KMS-11 (cell line): ENCODE results near the gene TAS1R3.

Experiments
- H2AFZ ChIP-seq: fragments of 200-600 bp; sonication (generic); 2 replicates; pipeline ENCODE4 v1.6.1; 2016; ENCODE audit warnings: antibody characterized with exemption, mixed run types, low read depth
- H3K27ac ChIP-seq: fragments of 200-600 bp; sonication (generic); 2 replicates; pipeline ENCODE4 v1.6.1; 2016; ENCODE audit warnings: mild to moderate bottlenecking, mixed run types
- H3K27me3 ChIP-seq: fragments of 200-600 bp; sonication (generic); 2 replicates; pipeline ENCODE4 v1.6.1; 2017; ENCODE audit warnings: mild to moderate bottlenecking, low read depth, mixed run types, moderate library complexity; ENCODE audit not compliant: insufficient read depth
- H3K36me3 ChIP-seq: fragments of 200-600 bp; sonication (generic); 2 replicates; pipeline ENCODE4 v1.6.1; 2017; ENCODE audit warnings: mild to moderate bottlenecking, mixed run types; ENCODE audit not compliant: insufficient read depth
- H3K4me1 ChIP-seq: fragments of 200-600 bp; sonication (generic); 2 replicates; pipeline ENCODE4 v1.6.1; 2016; ENCODE audit warnings: mild to moderate bottlenecking, low read depth, mixed run types; ENCODE audit not compliant: poor library complexity, severe bottlenecking
- H3K4me2 ChIP-seq: fragments of 200-600 bp; sonication (generic); 2 replicates; pipeline ENCODE4 v1.7.0; 2016; ENCODE audit warnings: mild to moderate bottlenecking, mixed run types
- H3K4me3 ChIP-seq: fragments of 200-600 bp; sonication (generic); IDR thresholded peaks from 2 replicates; pipeline ENCODE4 v1.6.1; 2017; ENCODE audit warnings: low read depth, low read length, mixed read lengths; ENCODE audit not compliant: insufficient read depth
- H3K79me2 ChIP-seq: fragments of 200-600 bp; sonication (generic); 2 replicates; pipeline ENCODE4 v1.6.1; 2016; ENCODE audit warnings: low read depth, mixed run types; ENCODE audit not compliant: insufficient read depth
- H3K9ac ChIP-seq: fragments of 200-600 bp; sonication (generic); 2 replicates; pipeline ENCODE4 v1.6.1; 2016; ENCODE audit warnings: mild to moderate bottlenecking, mixed run types
- H4K20me1 ChIP-seq: fragments of 200-600 bp; sonication (generic); 2 replicates; pipeline ENCODE4 v1.6.1; 2016; ENCODE audit warnings: mild to moderate bottlenecking, mixed run types; ENCODE audit not compliant: insufficient read depth
- CTCF ChIP-seq: fragments of 200-600 bp; sonication (generic); conservative IDR thresholded peaks from 2 replicates; pipeline ENCODE4 v1.6.1; 2017; ENCODE audit warnings: low read depth, mild to moderate bottlenecking, antibody characterized with exemption, low read length, moderate library complexity, mixed read lengths

The TAS1R3 gene

GRCh38 chr1:1342584-1343115, 11.6 kb downstream of the TAS1R3 start:
- H3K27ac ChIP-seq: no peak overlapping the region
- no peak for TF ChIP-seq CTCF
- peaks cover 4% of the 10 kb centered on the region for H3K4me1 ChIP-seq
- no peaks in the 10 kb centered on the region for H3K36me3 ChIP-seq
- H3K27me3 ChIP-seq: no peaks in the 10 kb centered on the region
- no peaks in the 10 kb centered on the region; the same call in 1 of the 2 replicates for H3K79me2 ChIP-seq
- no peaks in the 10 kb centered on the region for H4K20me1 ChIP-seq
- H3K4me3 ChIP-seq: no peak overlapping the region
- no peak overlapping the region for H3K4me2 ChIP-seq
- H2AFZ ChIP-seq: no peak overlapping the region
- no peak overlapping the region for H3K9ac ChIP-seq

GRCh38 chr1:1343811-1344421, 12.8 kb downstream of the TAS1R3 start:
- Histone ChIP-seq H3K4me2 (no peak overlapping the region), H2AFZ (no peak overlapping the region), H3K9ac (no peak overlapping the region), H3K27me3 (no peaks in the 10 kb centered on the region), H4K20me1 (no peaks in the 10 kb centered on the region), H3K79me2 (no peaks in the 10 kb centered on the region; the same call in 1 of the 2 replicates), H3K4me3 (no peak overlapping the region), H3K27ac (no peak overlapping the region), H3K4me1 (peaks cover 12% of the 10 kb centered on the region), H3K36me3 (no peaks in the 10 kb centered on the region)
- no peak for TF ChIP-seq CTCF

- no peak overlapping the region for H3K4me3 ChIP-seq
- H3K4me1 ChIP-seq: peaks cover 12% of the 10 kb centered on the region
- H3K36me3 ChIP-seq: no peaks in the 10 kb centered on the region
- peak; percentile 63 for TF ChIP-seq CTCF
- no peaks in the 10 kb centered on the region for H3K27me3 ChIP-seq
- no peak overlapping the region for H3K27ac ChIP-seq
- H3K9ac ChIP-seq: no peak overlapping the region
- no peak overlapping the region for H3K4me2 ChIP-seq
- H2AFZ ChIP-seq: no peak overlapping the region
- no peaks in the 10 kb centered on the region; the same call in 1 of the 2 replicates for H3K79me2 ChIP-seq
- H4K20me1 ChIP-seq: no peaks in the 10 kb centered on the region
Measured at GRCh38 chr1:1344655-1345361, 13.7 kb downstream of the TAS1R3 start.

GRCh38 chr1:1345384-1345783, 14.3 kb downstream of the TAS1R3 start:
- Histone ChIP-seq H3K79me2 (no peaks in the 10 kb centered on the region; the same call in 1 of the 2 replicates), H3K36me3 (no peaks in the 10 kb centered on the region), H3K27me3 (no peaks in the 10 kb centered on the region), H4K20me1 (no peaks in the 10 kb centered on the region), H3K4me1 (peaks cover 12% of the 10 kb centered on the region), H3K4me3 (no peak overlapping the region), H2AFZ (no peak overlapping the region), H3K4me2 (no peak overlapping the region), H3K27ac (no peak overlapping the region), H3K9ac (no peak overlapping the region)
- no peak for TF ChIP-seq CTCF
